GM12874 (cell line): ENCODE measurements around the gene GLI3.

Experiments used
- TF ChIP-seq, protein P1 (sequence below): IDR thresholded peaks from 2 replicates; pipeline ENCODE4 v1.5.1; 2011; ENCODE audit warnings: low read depth, mild to moderate bottlenecking, control low read depth, low read length, moderate library complexity; ENCODE audit not compliant: insufficient read depth

The GLI3 gene

DNA sequence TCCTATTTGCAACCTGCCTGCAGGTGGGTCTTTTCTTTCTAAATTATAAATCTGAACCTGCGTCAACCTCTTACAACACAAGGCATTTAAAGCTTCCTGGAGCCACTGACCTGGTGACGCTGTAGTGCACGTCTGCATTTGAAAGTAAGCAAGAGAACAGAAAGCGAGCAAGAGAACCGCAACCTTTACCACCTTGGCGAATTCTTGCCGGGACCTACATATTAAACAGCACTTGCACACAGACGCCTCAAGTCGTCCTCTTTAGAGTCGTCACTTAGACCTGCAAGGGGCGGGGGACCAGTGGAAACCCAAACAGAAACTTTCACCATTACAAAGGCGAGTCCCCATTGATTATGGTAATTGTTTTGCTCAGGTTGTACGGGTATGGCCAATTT is 9.5 kb downstream of the GLI3 start:
- TF ChIP-seq, protein P1, sequence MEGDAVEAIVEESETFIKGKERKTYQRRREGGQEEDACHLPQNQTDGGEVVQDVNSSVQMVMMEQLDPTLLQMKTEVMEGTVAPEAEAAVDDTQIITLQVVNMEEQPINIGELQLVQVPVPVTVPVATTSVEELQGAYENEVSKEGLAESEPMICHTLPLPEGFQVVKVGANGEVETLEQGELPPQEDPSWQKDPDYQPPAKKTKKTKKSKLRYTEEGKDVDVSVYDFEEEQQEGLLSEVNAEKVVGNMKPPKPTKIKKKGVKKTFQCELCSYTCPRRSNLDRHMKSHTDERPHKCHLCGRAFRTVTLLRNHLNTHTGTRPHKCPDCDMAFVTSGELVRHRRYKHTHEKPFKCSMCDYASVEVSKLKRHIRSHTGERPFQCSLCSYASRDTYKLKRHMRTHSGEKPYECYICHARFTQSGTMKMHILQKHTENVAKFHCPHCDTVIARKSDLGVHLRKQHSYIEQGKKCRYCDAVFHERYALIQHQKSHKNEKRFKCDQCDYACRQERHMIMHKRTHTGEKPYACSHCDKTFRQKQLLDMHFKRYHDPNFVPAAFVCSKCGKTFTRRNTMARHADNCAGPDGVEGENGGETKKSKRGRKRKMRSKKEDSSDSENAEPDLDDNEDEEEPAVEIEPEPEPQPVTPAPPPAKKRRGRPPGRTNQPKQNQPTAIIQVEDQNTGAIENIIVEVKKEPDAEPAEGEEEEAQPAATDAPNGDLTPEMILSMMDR = no peak

DNA sequence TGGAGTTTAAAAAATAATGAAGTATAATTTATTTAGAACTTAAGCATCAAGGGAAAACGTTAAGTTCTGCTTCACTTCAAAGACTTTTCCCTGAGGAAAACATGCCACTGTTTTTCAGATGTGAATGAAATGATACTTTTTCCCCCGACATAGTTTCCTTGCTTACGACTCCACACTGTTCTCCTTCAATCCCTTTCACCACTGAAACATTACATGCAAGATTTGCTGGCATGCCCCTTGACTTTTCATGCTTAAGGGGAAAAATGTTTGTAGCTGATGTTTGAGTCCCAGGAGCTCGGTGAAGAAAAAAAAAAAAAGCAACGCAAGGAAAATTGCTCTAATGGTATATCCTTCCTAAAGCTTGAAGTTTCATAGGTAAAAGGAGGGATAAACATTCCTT is 10.0 kb downstream of the GLI3 start:
- TF ChIP-seq, protein P1 = no peak

DNA sequence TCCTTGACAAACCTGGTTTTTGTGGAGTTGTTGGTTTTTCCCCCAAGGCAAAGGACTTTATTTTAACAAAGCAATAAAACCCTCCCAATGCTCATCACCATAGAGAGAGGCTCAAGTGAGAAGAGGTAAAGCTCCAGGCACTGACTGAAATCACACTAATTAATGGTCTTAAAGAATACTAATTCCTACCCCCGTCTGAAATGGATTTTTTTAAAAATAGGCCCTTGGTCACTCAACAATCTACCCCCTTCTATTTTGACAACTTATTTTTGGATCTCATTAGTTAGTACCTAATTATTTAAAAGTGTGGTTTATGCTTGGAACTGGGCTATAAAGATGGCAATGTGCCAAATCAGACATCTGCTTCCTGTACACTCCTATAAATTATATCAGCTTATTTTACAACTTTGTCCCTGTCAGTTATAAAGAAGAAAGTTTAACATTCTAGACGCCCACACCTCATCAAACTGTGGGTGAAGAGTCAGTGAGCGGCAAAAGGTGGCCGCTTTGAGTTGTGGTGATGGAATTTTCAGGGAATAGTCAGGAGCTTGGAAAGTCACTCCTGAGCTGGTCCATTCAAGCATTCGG is 10.6 kb downstream of the GLI3 start:
- TF ChIP-seq, protein P1 = no peak

DNA sequence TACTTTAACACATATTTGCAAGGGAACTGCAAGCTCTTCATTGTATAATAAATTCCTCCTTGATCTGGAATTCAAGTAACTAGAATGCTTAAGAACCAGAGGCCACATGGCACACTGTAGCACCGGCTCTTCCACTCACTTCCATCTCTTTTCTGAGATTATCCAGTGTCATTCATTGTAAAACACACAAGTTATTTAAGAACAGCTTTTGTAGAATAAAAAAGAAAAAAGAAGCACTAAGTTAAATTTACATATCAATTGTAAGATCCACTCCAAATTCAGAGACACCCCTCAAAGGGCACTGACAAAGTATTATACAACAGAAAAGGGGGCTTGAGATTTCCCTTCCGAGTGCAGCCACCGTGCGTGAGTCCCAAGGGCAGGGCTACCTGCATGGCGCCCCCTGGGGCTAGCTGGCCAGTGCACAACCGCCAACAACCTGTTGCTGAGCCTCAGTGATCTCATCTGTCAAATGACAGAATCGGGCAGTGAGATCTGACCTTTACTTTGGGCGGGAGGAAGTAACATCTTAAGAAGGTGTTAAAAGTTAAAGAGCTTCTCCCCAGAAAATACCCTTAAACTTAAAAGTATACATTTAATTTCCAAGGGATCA is 12.5 kb downstream of the GLI3 start:
- TF ChIP-seq, protein P1 = no peak

DNA sequence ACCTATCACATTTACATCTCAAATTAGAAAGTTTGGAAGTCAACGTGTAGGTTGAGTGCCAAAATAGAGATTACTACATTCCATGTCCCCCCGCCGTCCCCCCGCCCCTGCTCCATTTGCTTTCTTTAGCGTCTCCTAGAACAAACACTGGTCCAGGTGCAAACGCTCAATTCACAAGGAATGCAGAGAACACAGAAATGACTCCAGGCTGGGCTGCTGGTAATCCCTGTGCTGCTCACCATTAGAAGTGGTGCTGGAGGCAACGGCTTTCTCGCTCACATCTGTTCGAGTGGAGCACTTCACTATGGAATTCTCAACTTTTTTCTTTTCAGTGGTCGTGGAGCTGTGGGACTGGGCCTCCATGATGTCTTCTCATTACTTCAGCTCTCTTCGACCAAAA is 14.1 kb downstream of the GLI3 start:
- TF ChIP-seq, protein P1 = no peak

DNA sequence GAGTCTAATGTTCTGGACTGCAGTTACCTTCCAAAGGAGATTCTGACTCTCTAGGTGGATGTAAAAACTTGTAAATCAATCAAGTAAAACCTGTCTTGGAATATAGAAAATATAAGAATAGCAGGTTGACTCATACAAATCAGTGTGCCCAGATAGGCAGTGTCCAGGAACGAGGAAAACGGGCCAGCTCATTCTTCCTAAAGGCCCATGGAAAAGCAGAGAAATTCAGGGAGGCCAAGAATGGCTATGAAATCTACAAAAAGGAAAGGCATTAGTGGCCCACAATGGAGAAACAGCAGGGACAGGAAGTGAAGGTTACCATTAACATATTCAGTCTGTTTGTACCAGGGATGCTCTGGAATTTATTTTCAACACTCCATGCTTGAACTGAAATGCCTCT is 14.9 kb downstream of the GLI3 start:
- TF ChIP-seq, protein P1 = no peak

DNA sequence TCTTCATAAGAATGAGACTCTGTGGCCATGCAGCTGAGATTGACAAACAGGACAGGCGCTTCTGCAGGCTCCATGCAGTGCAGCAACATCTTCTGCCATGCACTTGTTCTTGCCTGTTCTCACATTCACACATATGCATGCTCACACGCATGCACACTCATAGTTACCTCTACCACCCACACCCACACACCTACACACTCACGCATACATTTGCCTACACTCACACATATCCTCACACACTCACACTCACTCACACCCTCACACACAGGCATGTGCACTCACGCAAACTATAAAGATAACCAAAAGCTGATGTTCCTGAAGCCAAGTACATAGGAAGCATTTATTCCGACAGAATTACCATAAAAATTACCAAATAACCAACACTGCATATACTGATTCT is 15.7 kb downstream of the GLI3 start:
- TF ChIP-seq, protein P1 = no peak
